Measurements from ENCODE around the gene ROPN1B.
A peak's percentile ranks its signal among the peaks of the same experiment; 100 is the strongest.
"Not testable (repeated sequence)": the region's sequence is repeated elsewhere in the genome, so short reads cannot be mapped to it uniquely, and the experiment has no call there.

The ROPN1B gene

GRCh38 chr3:125960456-125961288 is 8.3 kb upstream of the ROPN1B start:
- no peaks in the 10 kb centered on the region for H3K9me3 ChIP-seq (ENCODE audit: insufficient read depth, low read length)
- H3K27ac ChIP-seq (ENCODE audit: low read length) = no peak overlapping the region
- H4K20me1 ChIP-seq (ENCODE audit: insufficient read depth, low read length) = no peaks in the 10 kb centered on the region
- H3K27me3 ChIP-seq (ENCODE audit: low read depth, low read length) = no peaks in the 10 kb centered on the region
- no peak overlapping the region for H3K4me3 ChIP-seq (ENCODE audit: low read length)
- peaks cover 10% of the 10 kb centered on the region for H3K4me1 ChIP-seq (ENCODE audit: low read length)
- no peak overlapping the region for H2AFZ ChIP-seq (ENCODE audit: low read depth, low read length)
- no peak overlapping the region for H3K4me2 ChIP-seq (ENCODE audit: low read length)
- TF ChIP-seq EZH2phosphoT487 (IDR thresholded peaks at IDR 0.05; ENCODE audit: low read depth) (no peak), CTCF (IDR thresholded peaks at IDR 0.05; ENCODE audit: low read depth, low read length) (no peak)
- no peak overlapping the region for H3K9ac ChIP-seq (ENCODE audit: low read length)
- H3K79me2 ChIP-seq (ENCODE audit: low read length) = no peaks in the 10 kb centered on the region
- no peaks in the 10 kb centered on the region for H3K36me3 ChIP-seq (replicated peaks; ENCODE audit: low read depth, low read length)

- Histone ChIP-seq H3K9me3 (ENCODE audit: insufficient read depth, low read length) (no peaks in the 10 kb centered on the region), H3K36me3 (replicated peaks; ENCODE audit: low read depth, low read length) (no peaks in the 10 kb centered on the region), H3K4me3 (ENCODE audit: low read length) (no peak overlapping the region), H3K4me1 (ENCODE audit: low read length) (peaks cover 15% of the 10 kb centered on the region), H3K79me2 (ENCODE audit: low read length) (no peaks in the 10 kb centered on the region), H3K27ac (ENCODE audit: low read length) (no peak overlapping the region), H3K27me3 (ENCODE audit: low read depth, low read length) (no peaks in the 10 kb centered on the region), H4K20me1 (ENCODE audit: insufficient read depth, low read length) (no peaks in the 10 kb centered on the region), H3K9ac (ENCODE audit: low read length) (no peak overlapping the region), H2AFZ (ENCODE audit: low read depth, low read length) (no peak overlapping the region), H3K4me2 (ENCODE audit: low read length) (no peak overlapping the region)
- TF ChIP-seq CTCF (IDR thresholded peaks at IDR 0.05; ENCODE audit: low read depth, low read length) (no peak), EZH2phosphoT487 (IDR thresholded peaks at IDR 0.05; ENCODE audit: low read depth) (no peak)
Measured at GRCh38 chr3:125961289-125961589, 7.7 kb upstream of the ROPN1B start.

DNA sequence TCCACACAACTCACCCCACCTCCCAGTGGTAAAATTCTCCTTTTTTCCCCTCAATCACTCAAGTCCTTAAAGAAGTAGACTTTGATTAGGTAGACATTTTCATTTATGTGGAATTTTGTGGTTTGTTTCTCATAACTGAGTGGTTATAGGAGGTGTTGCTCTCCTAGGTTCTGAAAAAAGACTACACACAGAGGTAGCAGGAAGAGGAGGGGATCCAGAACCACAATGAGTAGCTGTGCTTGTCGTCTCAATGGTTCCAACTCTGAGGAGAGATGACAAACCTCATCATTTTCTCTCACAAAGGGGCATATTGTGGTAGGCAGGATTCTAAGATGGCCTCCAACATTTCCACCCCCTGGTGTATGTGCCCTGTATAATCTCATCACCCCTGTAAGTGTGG is 5.1 kb upstream of the ROPN1B start:
- H3K4me2 ChIP-seq (ENCODE audit: low read length); H3K9me3 ChIP-seq (ENCODE audit: insufficient read depth, low read length); H2AFZ ChIP-seq (ENCODE audit: low read depth, low read length); H4K20me1 ChIP-seq (ENCODE audit: insufficient read depth, low read length); H3K27me3 ChIP-seq (ENCODE audit: low read depth, low read length); H3K4me3 ChIP-seq (ENCODE audit: low read length); H3K36me3 ChIP-seq (replicated peaks; ENCODE audit: low read depth, low read length); H3K79me2 ChIP-seq (ENCODE audit: low read length); H3K27ac ChIP-seq (ENCODE audit: low read length); H3K9ac ChIP-seq (ENCODE audit: low read length): not testable (repeated sequence)
- peaks cover 20% of the 10 kb centered on the region for H3K4me1 ChIP-seq (ENCODE audit: low read length)

GRCh38 chr3:125965505-125965904 is 3.5 kb upstream of the ROPN1B start:
- no peak overlapping the region for H3K4me3 ChIP-seq (ENCODE audit: low read length)
- no peak overlapping the region for H3K9ac ChIP-seq (ENCODE audit: low read length)
- 0 out of 2 replicates have a peak overlapping the region, but pooled peaks have one; percentile 28 for H3K4me2 ChIP-seq (ENCODE audit: low read length)
- H3K27ac ChIP-seq (ENCODE audit: low read length) = no peak overlapping the region
- H3K27me3 ChIP-seq (ENCODE audit: low read depth, low read length) = peaks cover 4% of the 10 kb centered on the region
- H3K79me2 ChIP-seq (ENCODE audit: low read length) = no peaks in the 10 kb centered on the region
- TF ChIP-seq CTCF (IDR thresholded peaks at IDR 0.05; ENCODE audit: low read depth, low read length) = no peak
- no peak for TF ChIP-seq EZH2phosphoT487 (IDR thresholded peaks at IDR 0.05; ENCODE audit: low read depth)
- no peaks in the 10 kb centered on the region for H3K36me3 ChIP-seq (replicated peaks; ENCODE audit: low read depth, low read length)
- H3K4me1 ChIP-seq (ENCODE audit: low read length) = peaks cover 20% of the 10 kb centered on the region
- H3K9me3 ChIP-seq (ENCODE audit: insufficient read depth, low read length) = no peaks in the 10 kb centered on the region
- H4K20me1 ChIP-seq (ENCODE audit: insufficient read depth, low read length) = no peaks in the 10 kb centered on the region
- no peak overlapping the region for H2AFZ ChIP-seq (ENCODE audit: low read depth, low read length)

Data from OCI-LY3 (cell line).